ENCODE measurements around the gene FREM3.

Gene FREM3

GRCh38 chr4:143667461-143667860 lies 33.0 kb downstream of the FREM3 start:
- no peak for DNase-seq

GRCh38 chr4:143658336-143658735 lies 42.1 kb downstream of the FREM3 start:
- DNase-seq = no peak

GRCh38 chr4:143654571-143654970 lies 45.9 kb downstream of the FREM3 start:
- no peak for DNase-seq

DNA sequence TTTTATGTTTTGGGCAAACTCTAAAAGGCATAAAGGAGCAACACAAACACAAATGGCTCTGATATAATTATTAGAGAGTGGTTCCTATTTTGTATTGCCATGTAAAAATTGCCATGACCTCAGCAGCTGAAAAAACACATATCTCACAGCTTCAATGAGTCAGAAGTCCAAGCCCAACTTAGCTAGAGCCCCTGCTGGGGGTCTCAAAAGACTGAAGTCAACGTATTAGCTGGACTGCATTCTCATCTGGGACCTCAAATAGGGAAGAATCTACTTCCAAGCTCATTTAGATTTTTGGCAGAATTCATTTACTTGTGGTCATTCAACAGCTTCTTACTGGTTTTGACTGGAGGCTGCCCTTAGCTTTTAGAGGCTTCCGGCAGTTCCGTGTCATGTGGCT lies 47.4 kb downstream of the FREM3 start:
- no peak for DNase-seq

DNA sequence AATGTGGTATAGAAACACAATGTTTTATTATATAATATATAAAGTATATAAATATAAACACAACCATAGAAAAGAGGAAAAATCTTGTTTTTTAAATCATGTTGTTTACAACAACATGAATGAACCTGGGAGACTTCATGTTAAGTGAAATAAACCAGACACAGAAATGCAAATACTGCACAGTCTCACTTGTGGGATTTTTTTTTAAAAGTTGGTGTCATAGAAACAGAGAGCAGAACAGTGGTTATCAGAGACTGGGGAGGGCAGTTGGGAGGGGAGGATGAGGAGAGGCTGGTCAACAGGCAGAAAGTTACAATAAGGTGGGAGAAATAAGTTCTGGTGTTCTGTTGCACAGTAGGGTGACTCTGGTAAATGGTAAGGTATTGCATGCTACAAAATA lies 57.1 kb downstream of the FREM3 start:
- DNase-seq = no peak

DNA sequence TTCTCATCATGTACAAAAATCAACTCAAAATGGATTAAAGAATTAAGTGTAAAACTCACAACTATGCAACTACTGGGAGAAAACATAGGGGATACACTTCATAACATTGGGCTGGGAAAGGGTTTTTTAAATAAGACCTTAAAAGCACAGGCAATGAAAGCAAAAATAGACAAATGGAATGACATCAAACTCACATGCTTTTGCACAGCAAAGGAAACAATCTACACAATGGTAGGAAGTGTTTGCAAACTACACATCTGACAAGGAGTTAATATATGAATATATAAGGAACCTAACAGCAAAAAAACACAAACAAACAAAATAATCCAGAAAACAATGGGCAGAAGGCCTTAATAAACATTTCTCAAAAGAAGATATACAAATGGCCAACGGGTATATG lies 57.9 kb downstream of the FREM3 start:
- DNase-seq = no peak

DNA sequence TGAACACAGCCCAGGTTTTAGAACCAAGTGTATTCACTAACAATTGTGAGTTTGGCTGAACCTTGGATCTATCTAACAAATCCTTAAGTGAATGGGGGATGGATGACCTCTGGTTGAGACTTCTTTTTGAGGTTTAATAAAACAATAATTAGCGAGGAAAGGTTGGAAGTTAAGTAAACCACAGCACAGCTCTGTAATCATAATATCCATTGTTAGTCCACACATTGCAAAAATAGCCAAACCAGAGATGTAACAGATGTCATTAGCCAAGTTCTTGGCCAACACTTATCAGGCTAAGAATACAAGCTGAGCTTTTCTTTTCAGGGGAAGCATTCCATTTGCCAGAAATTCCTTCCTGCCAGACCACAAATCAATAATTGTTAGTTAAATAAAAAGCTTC lies 59.1 kb downstream of the FREM3 start:
- no peak for DNase-seq

- no peak for DNase-seq
Observed at GRCh38 chr4:143634763-143635162, 65.7 kb downstream of the FREM3 start.

- DNase-seq = no peak
Observed at GRCh38 chr4:143633833-143634232, 66.6 kb downstream of the FREM3 start.

DNA sequence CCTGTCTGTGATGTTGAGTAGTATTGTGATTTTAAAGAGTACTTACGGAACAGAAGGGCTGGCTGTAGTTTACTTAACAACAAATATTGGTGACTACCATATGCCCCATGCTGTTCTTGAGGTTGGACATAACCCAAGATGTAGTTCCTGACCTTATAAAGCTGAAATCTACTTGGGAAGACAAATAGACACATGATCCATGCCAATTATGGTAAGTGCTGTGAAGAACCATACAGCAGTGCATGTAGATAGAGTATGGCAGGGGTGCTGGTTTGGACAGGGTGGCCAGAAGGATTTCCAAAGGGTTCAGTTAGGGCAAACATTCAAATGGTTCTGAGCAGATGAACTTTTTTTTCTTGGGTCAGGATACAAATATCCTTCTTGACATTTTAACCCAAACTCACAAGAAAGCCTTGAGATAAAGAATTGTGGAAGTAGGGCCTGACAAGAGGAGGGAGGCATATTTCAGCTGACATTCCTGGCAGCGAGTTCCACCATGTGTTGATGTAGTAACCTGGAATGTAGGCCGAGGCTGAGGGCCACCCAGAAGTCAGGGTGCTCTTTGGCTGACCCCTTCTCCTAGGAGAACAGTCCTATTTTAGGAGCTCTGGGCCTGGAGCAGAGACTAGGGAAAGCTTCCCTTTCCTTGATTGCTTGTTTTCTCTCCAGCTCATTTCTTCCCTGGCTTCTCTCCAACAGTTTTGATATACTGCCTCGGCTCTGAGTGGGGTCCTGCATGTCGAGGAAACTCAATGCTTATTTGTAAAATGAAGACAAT lies 74.2 kb downstream of the FREM3 start:
- DNase-seq = no peak

DNA sequence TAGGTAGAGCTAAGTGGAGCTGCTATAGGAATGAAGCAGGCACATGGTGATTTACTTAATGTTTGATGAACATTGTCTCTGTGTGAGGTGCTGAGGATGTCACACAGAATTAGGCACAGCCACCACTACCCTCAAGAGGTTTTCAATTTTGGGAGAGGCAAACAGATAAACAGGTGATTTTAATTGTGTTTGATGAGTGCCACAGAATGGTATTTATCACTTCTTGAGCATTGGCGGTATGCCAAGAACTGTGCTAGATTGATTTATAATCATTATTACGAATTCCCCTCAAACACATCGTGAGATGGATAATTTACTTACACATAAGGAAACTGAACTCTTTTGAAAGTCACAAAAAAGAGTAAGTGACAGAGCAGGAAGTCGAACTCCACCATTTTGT lies 74.8 kb downstream of the FREM3 start:
- DNase-seq = no peak

DNA sequence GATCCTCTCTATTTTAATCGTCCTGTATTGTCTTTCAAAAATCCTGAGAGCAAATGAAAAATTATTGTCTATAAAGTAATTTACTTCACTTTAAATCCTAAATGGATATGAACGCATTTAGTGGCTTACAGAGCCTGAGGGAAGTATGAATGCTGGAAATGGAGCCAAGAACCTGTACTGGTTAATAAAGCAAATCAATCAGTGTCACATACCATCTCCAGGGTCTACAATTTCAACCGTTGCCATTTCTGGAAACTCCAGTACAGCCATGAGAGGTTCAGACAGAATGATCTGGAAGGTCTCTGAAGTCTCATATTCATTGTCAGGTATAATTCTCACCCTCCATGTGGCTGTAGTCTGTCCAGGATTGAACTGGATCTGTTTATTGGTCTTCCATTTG lies 76.6 kb downstream of the FREM3 start:
- no peak for DNase-seq

- DNase-seq = no peak
Observed at GRCh38 chr4:143618811-143619210, 81.7 kb downstream of the FREM3 start.

- no peak for DNase-seq
Observed at GRCh38 chr4:143617994-143618679, 82.3 kb downstream of the FREM3 start.

GRCh38 chr4:143616771-143617170 lies 83.7 kb downstream of the FREM3 start:
- no peak for DNase-seq

DNA sequence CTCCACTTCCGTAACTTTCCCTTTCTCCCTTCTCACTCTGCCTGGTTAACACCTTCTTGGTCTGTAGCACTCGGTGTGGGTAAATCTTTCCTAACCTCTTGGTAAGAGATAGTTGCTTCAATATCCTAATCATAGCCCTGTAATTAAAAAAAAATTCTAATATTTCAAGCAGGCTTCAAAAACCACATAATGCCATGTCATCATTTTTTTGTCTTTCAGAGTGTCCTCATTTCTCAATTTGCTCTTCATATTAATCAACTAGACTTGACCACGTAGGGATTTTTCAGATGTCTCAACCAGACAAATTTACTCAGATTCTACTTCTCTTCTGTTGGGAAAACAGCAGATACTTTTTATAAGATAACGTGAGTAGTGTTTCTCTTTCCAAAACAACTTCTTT lies 91.0 kb downstream of the FREM3 start:
- no peak for DNase-seq

GRCh38 chr4:143606480-143606879 lies 94.0 kb downstream of the FREM3 start:
- no peak for DNase-seq

- no peak for DNase-seq
Observed at GRCh38 chr4:143599827-143600226, 100.6 kb downstream of the FREM3 start.

DNA sequence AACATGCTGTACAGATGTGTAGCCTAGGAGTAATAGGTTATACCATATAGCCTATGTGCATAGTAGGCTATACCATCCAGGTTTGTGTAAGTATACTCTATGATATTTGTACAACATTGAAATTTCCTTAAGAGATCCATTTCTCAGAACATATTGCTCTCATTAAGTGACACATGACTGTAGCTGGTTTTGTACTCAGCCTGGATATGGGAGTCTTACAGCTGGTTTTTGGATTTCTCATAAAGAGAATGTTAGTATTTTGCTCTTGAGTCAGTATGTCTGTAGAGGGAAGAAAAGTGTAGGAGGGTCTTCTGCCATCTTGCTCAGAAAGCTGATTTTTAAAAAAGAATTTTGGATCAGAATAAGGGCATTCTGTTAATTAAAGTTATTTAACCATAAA lies 101.7 kb downstream of the FREM3 start:
- DNase-seq = no peak

GRCh38 chr4:143597276-143597675 lies 103.2 kb downstream of the FREM3 start:
- DNase-seq = no peak

DNA sequence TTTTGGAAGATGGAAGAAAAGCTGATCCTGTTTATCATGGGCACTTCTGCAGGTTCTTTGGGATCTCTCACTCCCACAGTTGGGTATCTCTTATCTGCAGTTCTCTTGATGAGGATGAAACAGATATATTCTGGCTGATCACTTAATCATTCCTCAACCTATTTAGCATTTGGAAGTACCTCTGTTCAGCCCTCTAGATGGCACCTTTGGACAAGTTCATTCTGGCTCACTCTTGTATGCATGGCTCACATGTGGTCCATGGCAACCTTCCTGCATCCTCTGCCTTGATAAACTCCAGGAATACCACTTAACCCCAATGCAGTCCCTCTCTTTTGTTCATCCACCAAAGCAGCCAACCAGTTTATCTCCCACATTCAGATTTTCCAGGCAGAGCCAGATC lies 112.8 kb downstream of the FREM3 start:
- no peak for DNase-seq

DNA sequence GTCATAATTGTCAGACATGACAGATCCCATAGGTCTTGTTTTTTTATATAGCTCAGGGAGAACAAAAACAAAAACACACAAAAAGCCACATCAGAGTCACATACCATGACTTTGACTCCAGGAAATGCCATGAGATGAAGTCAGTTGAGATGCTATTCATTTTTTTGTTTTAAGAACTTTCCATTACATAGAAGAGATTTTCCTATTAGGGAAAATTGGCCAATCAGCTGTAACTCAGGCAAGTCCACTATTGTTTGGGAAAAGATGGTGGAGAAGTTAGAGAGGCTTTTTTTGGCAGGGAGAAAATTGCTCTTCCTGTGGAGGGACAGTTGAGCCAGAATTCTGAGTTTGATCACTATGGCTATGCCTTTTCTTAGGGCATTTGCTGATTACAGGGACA lies 114.4 kb downstream of the FREM3 start:
- no peak for DNase-seq

GRCh38 chr4:143585548-143585947 lies 114.9 kb downstream of the FREM3 start:
- DNase-seq = no peak

- DNase-seq = no peak
Observed at GRCh38 chr4:143581331-143581946, 119.0 kb downstream of the FREM3 start.
